SK-N-MC (cell line): ENCODE data around the gene NUAK1.

ENCODE experiments used
- EZH2 ChIP-seq: fragments of 200-600 bp; sonication (generic); IDR thresholded peaks from one replicate; pipeline ENCODE4 v1.6.1; 2017; ENCODE audit warnings: antibody characterized with exemption
- POLR2AphosphoS5 ChIP-seq: IDR thresholded peaks from 2 replicates; pipeline ENCODE4 v1.6.1; 2012; ENCODE audit warnings: mild to moderate bottlenecking, low read depth, low read length, borderline replicate concordance

- TF ChIP-seq EZH2 = no peak
- no peak for TF ChIP-seq POLR2AphosphoS5
Measured at GRCh38 chr12:106082216-106083175, 56.3 kb downstream of the NUAK1 start.
